HG03039 (cell line): ENCODE measurements around the gene EIF1.
A peak's percentile ranks its signal among the peaks of the same experiment; 100 is the strongest.
"Not testable (repeated sequence)": the region's sequence is repeated elsewhere in the genome, so short reads cannot be mapped to it uniquely, and the experiment has no call there.

Source experiments
- ATAC-seq: cut with Tn5 transposase; IDR thresholded peaks from one replicate; pipeline ENCODE4 v1.9.1; 2021; ENCODE audit warnings: mild to moderate bottlenecking, moderate library complexity; ENCODE audit not compliant: unreplicated experiment

The EIF1 gene

GRCh38 chr17:41655611-41656111, 33.0 kb upstream of the EIF1 start:
- ATAC-seq, result no peak

- ATAC-seq, result no peak
Observed at GRCh38 chr17:41656249-41657023, 32.2 kb upstream of the EIF1 start.

- ATAC-seq, result no peak
Observed at GRCh38 chr17:41657176-41657754, 31.4 kb upstream of the EIF1 start.

- no peak for ATAC-seq
Observed at GRCh38 chr17:41657936-41658335, 30.7 kb upstream of the EIF1 start.

GRCh38 chr17:41658846-41659245, 29.8 kb upstream of the EIF1 start:
- ATAC-seq, result no peak

- no peak for ATAC-seq
Observed at GRCh38 chr17:41659427-41660212, 29.1 kb upstream of the EIF1 start.

- no peak for ATAC-seq
Observed at GRCh38 chr17:41660221-41660711, 28.4 kb upstream of the EIF1 start.

- no peak for ATAC-seq
Observed at GRCh38 chr17:41663451-41664171, 25.1 kb upstream of the EIF1 start.

GRCh38 chr17:41664172-41664457, 24.6 kb upstream of the EIF1 start:
- no peak for ATAC-seq

GRCh38 chr17:41664587-41665565, 23.8 kb upstream of the EIF1 start:
- ATAC-seq, result no peak

- ATAC-seq, result peak; percentile 61
Observed at GRCh38 chr17:41665566-41666236, 23.0 kb upstream of the EIF1 start.

GRCh38 chr17:41666237-41666641, 22.4 kb upstream of the EIF1 start:
- ATAC-seq, result peak; percentile 27

- no peak for ATAC-seq
Observed at GRCh38 chr17:41666708-41667279, 21.9 kb upstream of the EIF1 start.

- ATAC-seq, result no peak
Observed at GRCh38 chr17:41667280-41668041, 21.2 kb upstream of the EIF1 start.

GRCh38 chr17:41672153-41672552, 16.5 kb upstream of the EIF1 start:
- no peak for ATAC-seq

GRCh38 chr17:41675157-41676057, 13.3 kb upstream of the EIF1 start:
- ATAC-seq, result not testable (repeated sequence)

GRCh38 chr17:41676058-41676419, 12.6 kb upstream of the EIF1 start:
- ATAC-seq, result no peak
